GM12878 (cell line): Measurements from ENCODE around the gene BBS9. TPM values are rescaled to one million over a fixed set of nuclear protein-coding genes. Genes with fewer than 3 reads are reported as not detected.

ENCODE experiments used
- ATAC-seq: fragments of 200-7000 bp; cut with Tn5 transposase; 3 replicates; pipeline ENCODE4 v1.9.1; 2020; ENCODE audit warnings: mild to moderate bottlenecking, moderate library complexity
- BruUV-seq: library from RNA; stranded (reverse); fragments of 400-500 nt; replicated peaks from 2 replicates; lab custom pipeline; 2021; lab: Mats Ljungman, UMichigan
- CTCF ChIA-PET: fragments of 300-600 bp; sonication (Branson Sonifier 250); formaldehyde crosslinking; extraction: SDS; loops from one replicate; lab custom pipeline; 2021; ENCODE audit warnings: inconsistent platforms; lab: Yijun Ruan, JAX
- POLR2A ChIA-PET: fragments of 350-600 bp; formaldehyde crosslinking; extraction: SDS; loops from one replicate; lab custom pipeline; 2021; ENCODE audit warnings: inconsistent platforms; lab: Charles Lee
- RAD21 ChIA-PET: fragments of 300-600 bp; sonication (Branson Sonifier 250); formaldehyde crosslinking; loops from one replicate; lab custom pipeline; 2023; ENCODE audit warnings: antibody characterized with exemption; ENCODE audit not compliant: unreplicated experiment; lab: Charles Lee
- SMC1A ChIA-PET: fragments of 300-600 bp; sonication (Branson Sonifier 250); formaldehyde crosslinking; loops from one replicate; lab custom pipeline; 2023; ENCODE audit not compliant: unreplicated experiment, uncharacterized antibody; lab: Charles Lee
- DNase-seq: peaks from one replicate; pipeline ENCODE4 v3.0.0-alpha.2; 2011; ENCODE audit warnings: low read depth, low spot score
- FAIRE-seq: peaks from 3 replicates; lab custom pipeline; 2011; peaks lifted over from hg19 to GRCh38; lab: Jason Lieb, UNC
- H2AFZ ChIP-seq: 2 replicates; pipeline ENCODE4 v1.6.0; 2011; ENCODE audit warnings: low read depth, low read length, control low read depth; ENCODE audit not compliant: control insufficient read depth
- H3K27ac ChIP-seq: 2 replicates; pipeline ENCODE4 v1.5.1; 2011; ENCODE audit warnings: control low read depth; ENCODE audit not compliant: control insufficient read depth, insufficient read depth
- H3K27me3 ChIP-seq, 2 experiments: replicated peaks in 1 of 2; 2 replicates each; pipeline versions ENCODE4 v1.6.0 to v1.6.1; 2011; ENCODE audit warnings: low read length in 1 of 2; ENCODE audit not compliant: control insufficient read depth in 2 of 2, insufficient read depth in 2 of 2
- H3K36me3 ChIP-seq, 2 experiments: 2 replicates each; pipeline ENCODE4 v1.5.1; 2011; ENCODE audit warnings: low read length in 1 of 2; ENCODE audit not compliant: control insufficient read depth in 2 of 2, insufficient read depth in 2 of 2
- H3K4me1 ChIP-seq: 2 replicates; pipeline ENCODE4 v1.6.1; 2011; ENCODE audit warnings: mild to moderate bottlenecking, low read length, moderate library complexity, mixed read lengths; ENCODE audit not compliant: control insufficient read depth, insufficient read depth
- H3K4me2 ChIP-seq: 2 replicates; pipeline ENCODE4 v1.6.0; 2011; ENCODE audit warnings: control low read depth; ENCODE audit not compliant: control insufficient read depth, insufficient read depth
- H3K4me3 ChIP-seq: fragments of 200-600 bp; sonication (generic); 2 replicates; pipeline ENCODE4 v1.5.1; 2016
- H3K79me2 ChIP-seq: 2 replicates; pipeline ENCODE4 v1.6.0; 2011; ENCODE audit warnings: low read length; ENCODE audit not compliant: control insufficient read depth, insufficient read depth
- H3K9ac ChIP-seq: 2 replicates; pipeline ENCODE4 v1.8.0; 2011; ENCODE audit warnings: low read length, control low read depth, mixed read lengths; ENCODE audit not compliant: control insufficient read depth, insufficient read depth
- H3K9me3 ChIP-seq: replicated peaks from 3 replicates; pipeline ENCODE4 v1.5.1; 2011; ENCODE audit warnings: mild to moderate bottlenecking, low read length; ENCODE audit not compliant: control insufficient read depth, insufficient read depth
- H4K20me1 ChIP-seq: 2 replicates; pipeline ENCODE4 v1.6.0; 2011; ENCODE audit not compliant: control insufficient read depth, insufficient read depth
- CBX5 ChIP-seq: sonication (generic); IDR thresholded peaks from 2 replicates; pipeline ENCODE4 v1.6.1; 2016; ENCODE audit warnings: low read depth, moderate library complexity, mild to moderate bottlenecking, inconsistent platforms
- DPF2 ChIP-seq: fragments of 450-650 bp; IDR thresholded peaks from 2 replicates; pipeline ENCODE4 v1.6.1; 2017; ENCODE audit warnings: mild to moderate bottlenecking
- E2F4 ChIP-seq: IDR thresholded peaks from 2 replicates; pipeline ENCODE4 v1.6.1; 2012; ENCODE audit warnings: low read depth, low read length, improper control_type of control experiment
- GABPA ChIP-seq: IDR thresholded peaks from 2 replicates; pipeline ENCODE4 v1.6.1; 2014; ENCODE audit warnings: antibody characterized with exemption, low read depth, mild to moderate bottlenecking, inconsistent platforms
- KAT2A ChIP-seq: conservative IDR thresholded peaks from 2 replicates; pipeline ENCODE4 v1.6.1; 2011; ENCODE audit warnings: low read depth, low read length; ENCODE audit not compliant: control insufficient read depth
- LARP7 ChIP-seq: fragments of 450-650 bp; IDR thresholded peaks from 2 replicates; pipeline ENCODE4 v1.6.1; 2017; ENCODE audit warnings: mild to moderate bottlenecking
- MTA3 ChIP-seq: IDR thresholded peaks from 2 replicates; pipeline ENCODE4 v1.6.1; 2012; ENCODE audit warnings: low read length, inconsistent platforms, borderline replicate concordance
- PAX5 ChIP-seq: IDR thresholded peaks from 2 replicates; pipeline ENCODE4 v1.6.1; 2011; ENCODE audit warnings: low read depth, low read length, borderline replicate concordance
- POLR2AphosphoS2 ChIP-seq: IDR thresholded peaks from 2 replicates; pipeline ENCODE4 v1.6.1; 2011; ENCODE audit warnings: low read depth, mild to moderate bottlenecking, low read length, improper control_type of control experiment, moderate library complexity
- POLR2AphosphoS5 ChIP-seq: IDR thresholded peaks from 2 replicates; pipeline ENCODE4 v1.6.1; 2011; ENCODE audit warnings: mild to moderate bottlenecking, low read length, inconsistent platforms
- RAD21 ChIP-seq: IDR thresholded peaks from 2 replicates; pipeline ENCODE4 v1.6.1; 2011; ENCODE audit warnings: mild to moderate bottlenecking, low read depth, low read length, moderate library complexity; ENCODE audit not compliant: insufficient read depth
- TCF12 ChIP-seq: IDR thresholded peaks from 2 replicates; pipeline ENCODE4 v1.6.1; 2011; ENCODE audit warnings: low read depth, mild to moderate bottlenecking, low read length
- TCF7 ChIP-seq: IDR thresholded peaks from 2 replicates; pipeline ENCODE4 v1.6.1; 2014; ENCODE audit warnings: antibody characterized with exemption, borderline replicate concordance
- ZNF217 ChIP-seq: fragments of 450-650 bp; IDR thresholded peaks from 2 replicates; pipeline ENCODE4 v1.6.1; 2017; ENCODE audit warnings: antibody characterized with exemption, mild to moderate bottlenecking
- WGBS: methylation state at CpG from one replicate; pipeline ENCODE4 v1.1.6; 2016; ENCODE audit warnings: low lambda C conversion rate; ENCODE audit not compliant: insufficient replicate concordance, insufficient coverage; ENCODE audit errors: missing lambda C conversion rate; 5-methylcytosine and 5-hydroxymethylcytosine counted together
- in situ Hi-C: fragments of 300-500 bp; cut with MboI; formaldehyde crosslinking; loops from 9 replicates; pipeline ENCODE4 v1.14.3; 2018; ENCODE audit warnings: mixed read lengths
- intact Hi-C: fragments of 100-400 bp; cut with micrococcal nuclease; formaldehyde crosslinking; loops from one replicate; pipeline ENCODE4 v1.14.2; 2022; ENCODE audit not compliant: unreplicated experiment
- polyA plus RNA-seq, 11 experiments: library from polyadenylated mRNA; depleted of rRNA in 4 of 11; unstranded in 6 of 11; stranded (reverse) in 5 of 11; fragments of >200 nt; fragmentation: Nextera tagmentation in 4 of 11; fragmentation: Illumina TruSeq in 1 of 11; extraction: Ambion mirVana in 4 of 11; extraction: Trizol in 1 of 11; gene quantifications; 1 replicate in 1 of 11; 2 replicates in 10 of 11; pipeline versions ENCODE4 v1.2.1 to v1.2.3, GENCODE V29; 2011 to 2016; ENCODE audit warnings: inconsistent platforms in 2 of 11, missing spikeins in 2 of 11, low read depth in 1 of 11
- total RNA-seq, 4 experiments: library from RNA; depleted of rRNA in 3 of 4; stranded (reverse); fragments of >200 nt in 3 of 4; fragmentation: Illumina TruSeq in 1 of 4; extraction: Trizol in 1 of 4; gene quantifications; 2 replicates each; pipeline versions ENCODE4 v1.2.1 to v1.2.3, GENCODE V29; 2013 to 2021

The BBS9 gene
- total and polyA plus RNA-seq, 10 of the 15 experiments (the other 5 are each of a cell fraction or from before 2014, with no cell fraction given) = 1.2 to 5.6 (median 2.3) TPM

- no peak for TF ChIP-seq ZNF217
- no peak for FAIRE-seq
- ChIA-PET SMC1A (no interaction called here), POLR2A (no interaction called here), CTCF (no interaction called here), RAD21 (no interaction called here)
- BruUV-seq = no TSS peak
- in situ Hi-C loops (no loop called here), intact Hi-C loops (no loop called here)
- H2AFZ ChIP-seq = no peak overlapping the region
- H3K9me3 ChIP-seq = no peaks in the 10 kb centered on the region
- WGBS = 30% methylated on average over 6 of the region's 6 CpGs
- no peak overlapping the region for H3K4me3 ChIP-seq
- no peak overlapping the region for H3K9ac ChIP-seq
- no peak for DNase-seq
- no peaks in the 10 kb centered on the region for H3K27me3 ChIP-seq
- no peaks in the 10 kb centered on the region for H3K36me3 ChIP-seq
- no peaks in the 10 kb centered on the region for H3K4me1 ChIP-seq
- no peaks in the 10 kb centered on the region for H3K79me2 ChIP-seq
- no peak overlapping the region for H3K27ac ChIP-seq
- H4K20me1 ChIP-seq = no peaks in the 10 kb centered on the region
- no peak overlapping the region for H3K4me2 ChIP-seq
- no peak for ATAC-seq
These were observed 430.0 kb downstream of the BBS9 start for GRCh38 chr7:33559324-33559710.

GRCh38 chr7:33562996-33563395 lies 433.6 kb downstream of the BBS9 start:
- ChIA-PET CTCF (no interaction called here), RAD21 (no interaction called here), POLR2A (no interaction called here), SMC1A (no interaction called here)
- no peak for FAIRE-seq
- Histone ChIP-seq H3K9ac (no peak overlapping the region), H3K9me3 (no peaks in the 10 kb centered on the region), H3K27ac (no peak overlapping the region), H3K4me3 (no peak overlapping the region), H2AFZ (no peak overlapping the region), H4K20me1 (no peaks in the 10 kb centered on the region), H3K27me3 (no peaks in the 10 kb centered on the region), H3K79me2 (no peaks in the 10 kb centered on the region), H3K36me3 (no peaks in the 10 kb centered on the region), H3K4me2 (no peak overlapping the region), H3K4me1 (no peaks in the 10 kb centered on the region)
- no TSS peak for BruUV-seq
- intact Hi-C loops (no loop called here), in situ Hi-C loops (no loop called here)
- TF ChIP-seq GABPA (no peak), CBX5 (no peak), PAX5 (no peak), POLR2AphosphoS2 (no peak), TCF12 (no peak), RAD21 (no peak), TCF7 (no peak), MTA3 (no peak), E2F4 (no peak), DPF2 (no peak), POLR2AphosphoS5 (no peak), LARP7 (no peak), KAT2A (no peak)
- no peak for ATAC-seq
- DNase-seq = no peak
